ENCODE measurements around the gene ANKRD22. TPM values are rescaled to one million over a fixed set of nuclear protein-coding genes. Genes with fewer than 3 reads are reported as not detected.

The ANKRD22 gene
- total RNA-seq, 1 donor from 2014 or later, result not detected

DNA sequence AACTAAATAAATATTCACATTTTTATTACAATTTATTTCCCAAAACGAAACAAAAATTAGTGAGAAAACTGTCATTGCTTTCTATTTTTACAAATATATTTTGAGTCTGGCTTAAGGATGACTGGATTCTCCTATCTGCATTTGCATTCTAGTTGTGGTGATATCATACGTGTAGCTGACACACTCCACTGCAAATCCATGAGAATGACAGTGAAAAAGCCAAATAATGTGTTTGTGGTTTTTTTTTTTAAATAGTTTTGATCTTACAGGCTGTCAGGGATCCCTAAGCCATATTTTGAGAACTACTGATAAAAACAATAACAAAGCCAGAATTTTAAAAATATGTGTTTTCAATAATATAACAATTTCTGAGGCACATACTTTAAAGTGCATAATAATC lies 22.6 kb upstream of the ANKRD22 start:
- Mint-ChIP-seq H3K4me1 (peaks cover under 1% of the 10 kb centered on the region), H3K9me3 (no peaks in the 10 kb centered on the region), H3K36me3 (ENCODE audit: low read depth) (no peaks in the 10 kb centered on the region), H3K4me3 (no peak overlapping the region), H3K27me3 (ENCODE audit: low read depth) (peaks cover 44% of the 10 kb centered on the region), H3K27ac (ENCODE audit: unreplicated experiment) (no peak overlapping the region)
- DNase-seq (ENCODE audit: low read depth, low spot score), result no peak
- TF ChIP-seq, protein P1, sequence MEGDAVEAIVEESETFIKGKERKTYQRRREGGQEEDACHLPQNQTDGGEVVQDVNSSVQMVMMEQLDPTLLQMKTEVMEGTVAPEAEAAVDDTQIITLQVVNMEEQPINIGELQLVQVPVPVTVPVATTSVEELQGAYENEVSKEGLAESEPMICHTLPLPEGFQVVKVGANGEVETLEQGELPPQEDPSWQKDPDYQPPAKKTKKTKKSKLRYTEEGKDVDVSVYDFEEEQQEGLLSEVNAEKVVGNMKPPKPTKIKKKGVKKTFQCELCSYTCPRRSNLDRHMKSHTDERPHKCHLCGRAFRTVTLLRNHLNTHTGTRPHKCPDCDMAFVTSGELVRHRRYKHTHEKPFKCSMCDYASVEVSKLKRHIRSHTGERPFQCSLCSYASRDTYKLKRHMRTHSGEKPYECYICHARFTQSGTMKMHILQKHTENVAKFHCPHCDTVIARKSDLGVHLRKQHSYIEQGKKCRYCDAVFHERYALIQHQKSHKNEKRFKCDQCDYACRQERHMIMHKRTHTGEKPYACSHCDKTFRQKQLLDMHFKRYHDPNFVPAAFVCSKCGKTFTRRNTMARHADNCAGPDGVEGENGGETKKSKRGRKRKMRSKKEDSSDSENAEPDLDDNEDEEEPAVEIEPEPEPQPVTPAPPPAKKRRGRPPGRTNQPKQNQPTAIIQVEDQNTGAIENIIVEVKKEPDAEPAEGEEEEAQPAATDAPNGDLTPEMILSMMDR (conservative IDR thresholded peaks at IDR 0.05), result no peak

DNA sequence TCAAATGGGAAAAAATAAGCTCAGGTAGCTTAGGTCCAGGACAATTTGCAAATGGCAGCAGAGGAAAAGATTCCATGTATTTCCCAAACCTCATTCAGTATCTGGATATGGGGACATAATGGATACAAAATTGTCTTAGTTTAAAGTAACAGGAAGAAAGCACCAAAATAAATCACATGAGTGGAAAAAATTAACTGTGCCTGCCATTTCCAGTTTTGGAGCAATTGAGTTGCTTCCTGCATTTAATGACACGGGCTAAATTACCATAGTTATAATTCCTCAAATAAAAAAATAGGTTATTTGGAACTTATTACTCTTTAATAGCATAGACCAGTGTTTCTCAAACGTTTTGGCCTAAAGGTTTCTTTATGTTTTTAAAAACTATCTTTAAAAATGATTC lies 22.1 kb upstream of the ANKRD22 start:
- Mint-ChIP-seq H3K27ac (ENCODE audit: unreplicated experiment) (no peak overlapping the region), H3K4me3 (no peak overlapping the region), H3K27me3 (ENCODE audit: low read depth) (peaks cover 38% of the 10 kb centered on the region), H3K36me3 (ENCODE audit: low read depth) (no peaks in the 10 kb centered on the region), H3K9me3 (no peaks in the 10 kb centered on the region), H3K4me1 (no peaks in the 10 kb centered on the region)
- no peak for DNase-seq (ENCODE audit: low read depth, low spot score)
- TF ChIP-seq, protein P1 (conservative IDR thresholded peaks at IDR 0.05), result no peak

DNA sequence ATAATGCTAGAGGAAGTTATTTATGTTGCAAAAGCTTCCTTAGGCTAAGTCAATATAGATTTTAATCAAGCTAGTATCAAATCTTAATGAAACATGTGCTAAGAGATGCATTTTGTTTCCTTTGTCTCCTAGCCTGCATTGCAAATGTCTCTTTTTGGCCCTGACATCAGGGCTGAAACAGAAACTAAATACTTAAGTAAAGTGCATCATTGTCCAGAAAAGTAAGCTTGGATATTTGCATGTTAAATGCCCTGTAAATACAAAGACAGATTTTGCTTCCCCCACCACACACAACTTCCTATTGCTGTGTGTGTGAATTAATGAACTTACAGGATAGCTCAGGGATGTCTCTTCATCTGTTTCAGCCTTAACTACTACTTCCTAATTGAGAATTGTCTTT lies 18.4 kb upstream of the ANKRD22 start:
- TF ChIP-seq, protein P1 (conservative IDR thresholded peaks at IDR 0.05), result no peak
- H3K27me3 Mint-ChIP-seq (ENCODE audit: low read depth), result peaks cover 13% of the 10 kb centered on the region
- no peak overlapping the region for H3K4me3 Mint-ChIP-seq
- H3K9me3 Mint-ChIP-seq, result no peaks in the 10 kb centered on the region
- DNase-seq (ENCODE audit: low read depth, low spot score), result no peak
- no peak overlapping the region for H3K27ac Mint-ChIP-seq (ENCODE audit: unreplicated experiment)
- no peaks in the 10 kb centered on the region for H3K36me3 Mint-ChIP-seq (ENCODE audit: low read depth)
- no peaks in the 10 kb centered on the region for H3K4me1 Mint-ChIP-seq

DNA sequence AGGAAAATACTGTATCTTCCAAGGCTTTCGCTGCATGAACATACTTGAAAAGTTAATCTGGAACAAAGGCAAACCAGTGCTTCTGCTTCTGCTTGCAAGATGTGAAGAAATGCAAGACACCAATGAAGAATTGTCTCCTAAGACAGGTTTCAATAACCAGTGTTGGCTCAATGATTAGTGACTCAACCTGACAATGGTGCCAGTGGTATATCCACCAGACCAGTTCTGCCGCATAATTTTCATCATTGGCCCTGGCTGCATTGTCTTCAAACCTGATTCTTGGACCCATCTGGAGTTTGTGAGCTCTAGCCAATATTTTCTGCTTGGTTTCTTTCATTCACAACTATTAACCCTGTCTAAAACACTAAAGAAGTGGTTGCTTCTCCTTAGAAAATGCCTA lies 14.8 kb upstream of the ANKRD22 start:
- no peak overlapping the region for H3K4me3 Mint-ChIP-seq
- no peak overlapping the region for H3K27ac Mint-ChIP-seq (ENCODE audit: unreplicated experiment)
- peaks cover 4% of the 10 kb centered on the region for H3K27me3 Mint-ChIP-seq (ENCODE audit: low read depth)
- TF ChIP-seq, protein P1 (conservative IDR thresholded peaks at IDR 0.05), result no peak
- DNase-seq (ENCODE audit: low read depth, low spot score), result no peak
- H3K9me3 Mint-ChIP-seq, result no peaks in the 10 kb centered on the region
- H3K4me1 Mint-ChIP-seq, result no peaks in the 10 kb centered on the region
- no peaks in the 10 kb centered on the region for H3K36me3 Mint-ChIP-seq (ENCODE audit: low read depth)

DNA sequence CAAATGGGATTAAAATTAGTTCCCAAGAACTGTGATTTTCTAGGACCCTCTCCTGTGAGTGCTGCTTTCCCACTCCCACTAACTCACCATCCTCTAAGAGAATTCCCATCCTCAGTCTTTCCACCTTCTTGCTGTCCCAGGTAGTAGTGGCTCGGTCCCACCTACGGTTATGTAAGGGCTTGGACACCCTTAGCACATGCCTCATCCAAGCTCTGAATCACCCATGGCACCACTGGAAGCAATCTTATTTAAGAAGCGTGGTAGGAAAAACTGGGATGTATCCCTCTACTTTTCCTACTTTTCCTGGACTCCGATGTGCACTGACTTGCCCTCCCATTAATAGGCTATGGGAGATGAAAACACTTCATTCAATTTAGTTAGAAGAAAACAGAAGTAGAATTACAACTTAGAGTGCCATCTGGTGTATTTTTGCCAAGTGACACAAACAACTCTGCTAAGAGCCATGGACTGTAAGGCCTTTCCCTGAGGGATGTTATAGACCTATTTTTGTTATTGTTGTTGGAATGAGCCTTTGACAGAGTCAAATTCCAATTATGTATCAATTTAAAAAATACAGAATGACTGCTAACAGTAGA lies 13.7 kb upstream of the ANKRD22 start:
- H3K27ac Mint-ChIP-seq (ENCODE audit: unreplicated experiment), result no peak overlapping the region
- TF ChIP-seq, protein P1 (conservative IDR thresholded peaks at IDR 0.05), result no peak

More for the DNA sequence above, 13.7 kb upstream of the ANKRD22 start:
- H3K27me3 Mint-ChIP-seq (ENCODE audit: low read depth), result no peaks in the 10 kb centered on the region
- H3K4me1 Mint-ChIP-seq, result no peaks in the 10 kb centered on the region
- H3K9me3 Mint-ChIP-seq, result no peaks in the 10 kb centered on the region
- no peaks in the 10 kb centered on the region for H3K36me3 Mint-ChIP-seq (ENCODE audit: low read depth)
- no peak overlapping the region for H3K4me3 Mint-ChIP-seq
- no peak for DNase-seq (ENCODE audit: low read depth, low spot score)
